Stomach smooth muscle (tissue), 2 donors: ENCODE measurements around the gene GRM3.

Experiments
- H3K27ac ChIP-seq: one replicate; pipeline ENCODE4 v1.7.0; 2013; ENCODE audit warnings: mild to moderate bottlenecking, low read length, inconsistent platforms
- H3K27me3 ChIP-seq, 2 donors: one replicate each; pipeline ENCODE4 v1.7.0; 2013; ENCODE audit warnings: low read length in 2 of 2; ENCODE audit not compliant: insufficient read depth in 2 of 2, control insufficient read depth in 1 of 2
- H3K36me3 ChIP-seq, 2 donors: one replicate each; pipeline ENCODE4 v1.7.0; 2013; ENCODE audit warnings: low read length in 2 of 2; ENCODE audit not compliant: control insufficient read depth in 2 of 2, insufficient read depth in 2 of 2
- H3K4me1 ChIP-seq: one replicate; pipeline ENCODE4 v1.7.0; 2013; ENCODE audit warnings: low read length; ENCODE audit not compliant: control insufficient read depth, insufficient read depth
- H3K4me3 ChIP-seq, 2 donors: one replicate each; pipeline ENCODE4 v1.7.0; 2013; ENCODE audit warnings: low read length in 2 of 2
- H3K9ac ChIP-seq, 2 donors: one replicate each; pipeline ENCODE4 v1.7.0; 2013; ENCODE audit warnings: low read length in 2 of 2, mild to moderate bottlenecking in 1 of 2
- H3K9me3 ChIP-seq, 2 donors: one replicate each; pipeline ENCODE4 v1.7.0; 2013; ENCODE audit warnings: low read length in 2 of 2; ENCODE audit not compliant: control insufficient read depth in 2 of 2
- donor health status: healthy.
- donor health status: Pancreatic carcinoma.

GRM3 gene

GRCh38 chr7:86898171-86898570, 254.5 kb downstream of the GRM3 start:
- peaks cover 5 to 6% of the 10 kb centered on the region in 2 donors for H3K36me3 ChIP-seq
- H3K9me3 ChIP-seq: no peaks in the 10 kb centered on the region
- no peaks in the 10 kb centered on the region for H3K27me3 ChIP-seq
- H3K27ac ChIP-seq: no peak overlapping the region
- H3K4me1 ChIP-seq: no peaks in the 10 kb centered on the region
- no peak overlapping the region for H3K4me3 ChIP-seq
- no peak overlapping the region for H3K9ac ChIP-seq

- Histone ChIP-seq H3K9me3 (no peaks in the 10 kb centered on the region), H3K27me3 (no peaks in the 10 kb centered on the region), H3K27ac (no peak overlapping the region), H3K36me3 (peaks cover 5 to 6% of the 10 kb centered on the region in 2 donors), H3K4me1 (no peaks in the 10 kb centered on the region), H3K4me3 (no peak overlapping the region), H3K9ac (no peak overlapping the region)
Observed at GRCh38 chr7:86900886-86901285, 257.2 kb downstream of the GRM3 start.

GRCh38 chr7:86904949-86905834, 261.5 kb downstream of the GRM3 start:
- Histone ChIP-seq H3K9me3 (no peaks in the 10 kb centered on the region), H3K4me3 (no peak overlapping the region), H3K27ac (no peak overlapping the region), H3K36me3 (no peaks in the 10 kb centered on the region), H3K9ac (no peak overlapping the region), H3K4me1 (no peaks in the 10 kb centered on the region), H3K27me3 (no peaks in the 10 kb centered on the region)

- no peaks in the 10 kb centered on the region for H3K27me3 ChIP-seq
- H3K9me3 ChIP-seq: no peaks in the 10 kb centered on the region
- peaks cover 0 to 4% of the 10 kb centered on the region in 2 donors for H3K36me3 ChIP-seq
- no peak overlapping the region for H3K9ac ChIP-seq
- H3K27ac ChIP-seq: no peak overlapping the region
- H3K4me3 ChIP-seq: no peak overlapping the region
- H3K4me1 ChIP-seq: no peaks in the 10 kb centered on the region
Observed at GRCh38 chr7:86908948-86909347, 265.2 kb downstream of the GRM3 start.

- peaks cover 0 to 4% of the 10 kb centered on the region in 2 donors for H3K36me3 ChIP-seq
- H3K27ac ChIP-seq: no peak overlapping the region
- H3K4me3 ChIP-seq: no peak overlapping the region
Observed at GRCh38 chr7:86911659-86912058, 267.9 kb downstream of the GRM3 start.

GRCh38 chr7:86913709-86914108, 270.0 kb downstream of the GRM3 start:
- Histone ChIP-seq H3K4me3 (no peak overlapping the region), H3K9ac (no peak overlapping the region), H3K9me3 (no peaks in the 10 kb centered on the region), H3K4me1 (no peaks in the 10 kb centered on the region), H3K36me3 (peaks cover 0 to 4% of the 10 kb centered on the region in 2 donors), H3K27me3 (no peaks in the 10 kb centered on the region), H3K27ac (no peak overlapping the region)

More at GRCh38 chr7:86911659-86912058, 267.9 kb downstream of the GRM3 start:
- Histone ChIP-seq H3K9ac (no peak overlapping the region), H3K9me3 (no peaks in the 10 kb centered on the region), H3K4me1 (no peaks in the 10 kb centered on the region), H3K27me3 (no peaks in the 10 kb centered on the region)
